Measurements from ENCODE around the gene AP5B1.
"Not testable (repeated sequence)": the region's sequence is repeated elsewhere in the genome, so short reads cannot be mapped to it uniquely, and the experiment has no call there.

GRCh38 chr11:65735111-65735510 is 45.7 kb downstream of the AP5B1 start:
- TF ChIP-seq, protein P1, sequence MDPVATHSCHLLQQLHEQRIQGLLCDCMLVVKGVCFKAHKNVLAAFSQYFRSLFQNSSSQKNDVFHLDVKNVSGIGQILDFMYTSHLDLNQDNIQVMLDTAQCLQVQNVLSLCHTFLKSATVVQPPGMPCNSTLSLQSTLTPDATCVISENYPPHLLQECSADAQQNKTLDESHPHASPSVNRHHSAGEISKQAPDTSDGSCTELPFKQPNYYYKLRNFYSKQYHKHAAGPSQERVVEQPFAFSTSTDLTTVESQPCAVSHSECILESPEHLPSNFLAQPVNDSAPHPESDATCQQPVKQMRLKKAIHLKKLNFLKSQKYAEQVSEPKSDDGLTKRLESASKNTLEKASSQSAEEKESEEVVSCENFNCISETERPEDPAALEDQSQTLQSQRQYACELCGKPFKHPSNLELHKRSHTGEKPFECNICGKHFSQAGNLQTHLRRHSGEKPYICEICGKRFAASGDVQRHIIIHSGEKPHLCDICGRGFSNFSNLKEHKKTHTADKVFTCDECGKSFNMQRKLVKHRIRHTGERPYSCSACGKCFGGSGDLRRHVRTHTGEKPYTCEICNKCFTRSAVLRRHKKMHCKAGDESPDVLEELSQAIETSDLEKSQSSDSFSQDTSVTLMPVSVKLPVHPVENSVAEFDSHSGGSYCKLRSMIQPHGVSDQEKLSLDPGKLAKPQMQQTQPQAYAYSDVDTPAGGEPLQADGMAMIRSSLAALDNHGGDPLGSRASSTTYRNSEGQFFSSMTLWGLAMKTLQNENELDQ (tag by site-specific recombination; IDR thresholded peaks at IDR 0.05; ENCODE audit: low read depth): not testable (repeated sequence)
- TF ChIP-seq MYNN (tag by site-specific recombination; IDR thresholded peaks at IDR 0.05; ENCODE audit: borderline replicate concordance); TCF7L2 (IDR thresholded peaks at IDR 0.05; ENCODE audit: borderline replicate concordance, low read depth, low read length); CTCF (tag by site-specific recombination; IDR thresholded peaks at IDR 0.05): not testable (repeated sequence)

Measured in HEK293 (cell line).